Vagina (tissue), 2 donors: ENCODE data around the gene HOXC10. TPM values are rescaled to one million over a fixed set of nuclear protein-coding genes. Genes with fewer than 3 reads are reported as not detected.

Experiments used
- DNase-seq, 2 donors: peaks; one replicate each; pipeline ENCODE4 v3.0.0-alpha.2; 2017; ENCODE audit errors: extremely low spot score in 2 of 2
- H3K27ac ChIP-seq: fragments of 200-600 bp; sonication (generic); one replicate; pipeline ENCODE4 v1.5.1; 2019
- H3K27me3 ChIP-seq: fragments of 200-600 bp; sonication (generic); one replicate; pipeline ENCODE4 v1.5.1; 2019
- H3K36me3 ChIP-seq, 2 donors: fragments of 200-600 bp; sonication (generic); one replicate each; pipeline ENCODE4 v1.5.1; 2017 to 2019
- H3K4me1 ChIP-seq: fragments of 200-600 bp; sonication (generic); one replicate; pipeline ENCODE4 v1.5.1; 2019
- H3K4me3 ChIP-seq, 2 donors: fragments of 200-600 bp; sonication (generic); 1 replicate in 1 of 2; 2 replicates in 1 of 2; pipeline ENCODE4 v1.5.1; 2016 to 2019
- H3K9me3 ChIP-seq: fragments of 200-600 bp; sonication (generic); one replicate; pipeline ENCODE4 v1.5.1; 2019
- CTCF ChIP-seq, 3 experiments: fragments of 450-650 bp in 2 of 3; fragments of 200-600 bp in 1 of 3; sonication (generic) in 1 of 3; IDR thresholded peaks; one replicate each; pipeline ENCODE4 v1.5.1; 2017 to 2019; ENCODE audit warnings: antibody characterized with exemption in 3 of 3, mild to moderate bottlenecking in 2 of 3, moderate library complexity in 2 of 3
- POLR2A ChIP-seq, 2 donors: fragments of 450-650 bp; IDR thresholded peaks; one replicate each; pipeline ENCODE4 v1.6.1; 2017; ENCODE audit warnings: antibody characterized with exemption in 2 of 2, mild to moderate bottlenecking in 2 of 2, moderate library complexity in 2 of 2
- POLR2AphosphoS5 ChIP-seq, 2 donors: sonication (generic); formaldehyde crosslinking; IDR thresholded peaks; one replicate each; pipeline ENCODE4 v1.9.0; 2017; ENCODE audit warnings: antibody characterized with exemption in 2 of 2, mild to moderate bottlenecking in 2 of 2, low read depth in 1 of 2; ENCODE audit not compliant: insufficient read depth in 1 of 2
- intact Hi-C: fragments of 100-400 bp; cut with DNase I; formaldehyde crosslinking; loops from one replicate; pipeline ENCODE4 v1.15.1; 2023
- total RNA-seq: library from RNA; depleted of rRNA; stranded (reverse); fragments of >200 nt; gene quantifications from one replicate; pipeline ENCODE4 v1.2.3, GENCODE V29; 2016

The HOXC10 gene
- total RNA-seq, 1 donor from 2014 or later, result not detected

- no peak for DNase-seq
- H3K36me3 ChIP-seq, result no peaks in the 10 kb centered on the region
- peaks cover 29% of the 10 kb centered on the region for H3K27me3 ChIP-seq
- H3K27ac ChIP-seq, result no peak overlapping the region
- no peak for TF ChIP-seq POLR2A (IDR thresholded peaks at IDR 0.05)
- TF ChIP-seq CTCF (IDR thresholded peaks at IDR 0.05), result no peak
- no peak for TF ChIP-seq POLR2AphosphoS5 (IDR thresholded peaks at IDR 0.05; ENCODE audit: insufficient read depth in 1 of 2, low read depth in 1 of 2)
- peaks cover 39% of the 10 kb centered on the region for H3K4me1 ChIP-seq
- no peaks in the 10 kb centered on the region for H3K9me3 ChIP-seq
- intact Hi-C loops, result loop anchor here (5.0 kb wide), 1 partner anchor 109 kb away; no protein-coding TSS in a partner anchor
- H3K4me3 ChIP-seq, result peak overlapping the region; percentile 27 to 38
Observed at GRCh38 chr12:54017878-54018467, 33.0 kb downstream of the HOXC10 start.

DNA sequence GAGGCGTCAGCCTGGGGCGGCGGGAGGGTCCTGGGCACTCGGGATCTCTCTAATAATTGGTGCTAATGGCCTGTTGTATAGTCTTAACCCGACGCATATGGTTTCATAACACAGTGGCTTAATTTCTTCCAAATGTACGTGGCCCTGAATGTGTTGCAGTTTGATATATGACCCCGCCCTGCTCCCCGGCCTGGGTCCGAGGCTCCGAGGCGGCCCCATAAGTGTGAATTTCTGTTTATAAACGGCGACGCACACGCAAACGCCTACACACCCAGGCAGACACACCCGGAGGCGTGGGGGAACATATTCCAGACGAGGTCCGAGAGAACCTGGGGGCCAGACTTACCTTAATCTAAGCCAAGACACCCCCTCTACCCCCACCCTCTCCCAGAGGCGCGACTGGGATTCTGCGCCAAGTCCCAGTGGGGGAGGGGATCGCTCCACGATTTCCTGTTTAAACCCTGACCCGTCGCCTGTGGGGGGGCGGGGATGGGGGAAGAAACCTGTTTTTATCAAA lies 33.6 kb downstream of the HOXC10 start:
- peaks cover 39% of the 10 kb centered on the region for H3K4me1 ChIP-seq
- no peak overlapping the region for H3K27ac ChIP-seq
- peak overlapping the region; percentile 27 to 38 for H3K4me3 ChIP-seq
- H3K9me3 ChIP-seq, result no peaks in the 10 kb centered on the region
- TF ChIP-seq POLR2AphosphoS5 (IDR thresholded peaks at IDR 0.05; ENCODE audit: insufficient read depth in 1 of 2, low read depth in 1 of 2), result no peak
- TF ChIP-seq POLR2A (IDR thresholded peaks at IDR 0.05), result no peak
- TF ChIP-seq CTCF (IDR thresholded peaks at IDR 0.05), result no peak
- H3K27me3 ChIP-seq, result peaks cover 35% of the 10 kb centered on the region
- intact Hi-C loops, result loop anchor here (5.0 kb wide), 1 partner anchor 109 kb away; no protein-coding TSS in a partner anchor
- H3K36me3 ChIP-seq, result no peaks in the 10 kb centered on the region
- DNase-seq, result no peak

- no peak for DNase-seq
- H3K36me3 ChIP-seq, result no peaks in the 10 kb centered on the region
- H3K27me3 ChIP-seq, result peaks cover 37% of the 10 kb centered on the region
- H3K9me3 ChIP-seq, result no peaks in the 10 kb centered on the region
- no peak overlapping the region for H3K27ac ChIP-seq
- TF ChIP-seq POLR2AphosphoS5 (IDR thresholded peaks at IDR 0.05; ENCODE audit: insufficient read depth in 1 of 2, low read depth in 1 of 2), result no peak
- peak overlapping the region in 1 of 2 donors; percentile 38 for H3K4me3 ChIP-seq
- intact Hi-C loops, result loop anchor here (5.0 kb wide), 1 partner anchor 108 kb away; no protein-coding TSS in a partner anchor
- H3K4me1 ChIP-seq, result peaks cover 37% of the 10 kb centered on the region
Observed at GRCh38 chr12:54019091-54019811, 34.3 kb downstream of the HOXC10 start.

DNA sequence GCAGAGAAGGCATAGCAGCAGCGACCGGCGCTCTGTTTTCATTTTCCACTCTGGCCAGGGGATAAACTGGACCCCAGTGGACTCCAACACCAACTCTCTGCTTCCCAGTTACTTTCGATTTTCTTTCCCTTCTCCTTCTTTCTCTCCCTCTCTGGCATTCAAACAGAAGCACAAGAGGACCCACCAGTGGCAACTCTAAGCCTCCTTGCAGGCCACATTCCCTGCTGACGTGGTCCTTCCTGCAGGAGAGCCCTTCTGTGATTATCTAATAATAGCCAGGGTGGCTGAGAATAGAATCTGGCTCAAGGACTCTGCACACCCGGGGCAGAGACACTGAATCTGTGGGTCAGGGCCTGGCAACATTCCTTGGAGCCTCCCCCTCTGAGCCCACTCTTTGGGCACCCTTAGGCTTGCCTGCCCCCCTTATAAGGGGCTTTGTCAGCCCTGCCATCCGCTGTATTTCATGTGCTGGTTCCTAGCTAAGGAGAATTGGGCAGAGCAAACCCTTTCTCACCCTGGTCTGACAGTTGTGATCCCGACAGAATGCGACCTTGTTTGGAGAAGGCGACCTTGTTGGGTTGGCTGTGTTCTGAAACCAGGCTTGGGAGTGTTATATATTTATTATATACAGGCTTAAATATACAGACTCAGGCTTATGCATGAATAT lies 35.1 kb downstream of the HOXC10 start:
- Histone ChIP-seq H3K9me3 (no peaks in the 10 kb centered on the region), H3K4me3 (no peak overlapping the region), H3K36me3 (no peaks in the 10 kb centered on the region), H3K27me3 (peaks cover 42% of the 10 kb centered on the region), H3K4me1 (peaks cover 33% of the 10 kb centered on the region), H3K27ac (no peak overlapping the region)
- no peak for DNase-seq
- no peak for TF ChIP-seq POLR2A (IDR thresholded peaks at IDR 0.05)
- TF ChIP-seq CTCF (IDR thresholded peaks at IDR 0.05), result no peak
- no peak for TF ChIP-seq POLR2AphosphoS5 (IDR thresholded peaks at IDR 0.05; ENCODE audit: insufficient read depth in 1 of 2, low read depth in 1 of 2)
- intact Hi-C loops, result loop anchor here (5.0 kb wide), 1 partner anchor 107 kb away; no protein-coding TSS in a partner anchor

DNA sequence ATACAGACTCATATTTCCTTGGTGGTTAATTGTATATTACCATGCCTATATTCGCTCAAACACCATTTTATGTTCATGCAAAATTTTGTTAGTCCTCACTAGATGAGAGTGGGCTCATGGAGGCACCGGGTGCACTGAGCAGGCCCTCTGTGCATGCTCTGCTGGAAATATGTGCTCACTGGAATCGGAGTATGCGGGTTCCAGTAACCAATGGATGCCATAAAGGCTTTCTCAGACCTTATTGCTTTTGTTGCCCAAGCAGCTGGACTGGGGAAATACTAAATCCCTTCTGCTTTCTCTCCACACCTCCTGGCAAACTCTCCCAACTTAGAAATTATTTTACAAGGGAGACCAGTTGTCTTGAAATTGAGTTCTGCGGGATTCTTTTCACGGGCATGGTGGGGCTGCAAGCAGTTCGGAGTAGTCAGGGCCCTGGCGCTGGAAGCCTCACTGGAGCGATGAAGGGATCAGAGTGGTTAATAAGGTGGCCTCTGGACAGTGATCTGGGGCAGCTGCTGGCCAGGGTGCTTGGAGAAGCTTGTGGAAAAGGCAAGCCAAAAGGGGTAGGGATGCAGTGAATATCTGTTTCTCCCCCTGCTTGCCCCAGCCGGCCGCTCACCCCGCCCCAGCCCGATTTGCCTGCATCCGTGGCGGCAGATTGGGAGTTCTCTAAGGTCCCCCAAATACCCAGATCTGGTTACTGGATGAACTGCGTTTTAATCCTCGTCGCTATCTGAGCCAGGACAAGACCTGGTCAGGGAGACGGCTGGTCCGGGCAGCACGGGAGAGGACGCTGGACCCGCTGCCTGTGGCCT lies 35.9 kb downstream of the HOXC10 start:
- Histone ChIP-seq H3K27ac (no peak overlapping the region), H3K4me3 (no peak overlapping the region), H3K9me3 (no peaks in the 10 kb centered on the region), H3K36me3 (no peaks in the 10 kb centered on the region), H3K4me1 (peaks cover 33% of the 10 kb centered on the region), H3K27me3 (peaks cover 38% of the 10 kb centered on the region)
- intact Hi-C loops, result no loop called here
- DNase-seq, result no peak
- TF ChIP-seq CTCF (IDR thresholded peaks at IDR 0.05) (no peak), POLR2AphosphoS5 (IDR thresholded peaks at IDR 0.05; ENCODE audit: insufficient read depth in 1 of 2, low read depth in 1 of 2) (no peak)
